B cell (primary cell): ENCODE results near the gene FRMD6. TPM values are rescaled to one million over a fixed set of nuclear protein-coding genes. Genes with fewer than 3 reads are reported as not detected.

Experiments
- ATAC-seq: fragments of 200-7000 bp; cut with Tn5 transposase; one replicate; pipeline ENCODE4 v1.10.0; 2021; ENCODE audit warnings: low read depth, mild to moderate bottlenecking, moderate number of reproducible peaks, moderate library complexity
- CTCF ChIA-PET: fragments of 350-600 bp; sonication (Branson Sonifier 250); formaldehyde crosslinking; loops from one replicate; lab custom pipeline; 2021; ENCODE audit warnings: antibody characterized with exemption, inconsistent platforms; lab: Charles Lee
- POLR2A ChIA-PET: fragments of 350-600 bp; sonication (Branson Sonifier 250); formaldehyde crosslinking; loops from one replicate; lab custom pipeline; 2021; ENCODE audit warnings: antibody characterized with exemption; lab: Charles Lee
- DNase-seq: peaks from one replicate; pipeline ENCODE4 v3.0.0; 2013
- H2AFZ ChIP-seq: 2 replicates; pipeline ENCODE4 v1.6.1; 2012; ENCODE audit warnings: mild to moderate bottlenecking, low read depth, low read length; ENCODE audit not compliant: insufficient read depth, poor library complexity, severe bottlenecking
- H3K27ac ChIP-seq, 2 donors: 1 replicate in 1 of 2; 2 replicates in 1 of 2; pipeline ENCODE4 v1.5.1; 2012 to 2013; ENCODE audit warnings: low read length in 2 of 2, mild to moderate bottlenecking in 2 of 2, moderate library complexity in 1 of 2
- H3K27me3 ChIP-seq, 4 experiments: fragments of 200-600 bp in 1 of 4; sonication (generic) in 1 of 4; replicated peaks in 1 of 4; 1 replicate in 2 of 4; 2 replicates in 2 of 4; pipeline versions ENCODE4 v1.6.1 to v1.7.0; 2013 to 2016; ENCODE audit warnings: low read length in 3 of 4, mild to moderate bottlenecking in 2 of 4, mixed read lengths in 1 of 4, moderate library complexity in 1 of 4; ENCODE audit not compliant: insufficient read depth in 4 of 4, control insufficient read depth in 3 of 4; ENCODE audit errors: control extremely low read depth in 1 of 4
- H3K36me3 ChIP-seq, 2 experiments: replicated peaks in 1 of 2; 1 replicate in 1 of 2; 2 replicates in 1 of 2; pipeline versions ENCODE4 v1.6.1 to v1.7.1; 2013; ENCODE audit warnings: low read length in 1 of 2; ENCODE audit not compliant: insufficient read depth in 2 of 2, control insufficient read depth in 1 of 2; ENCODE audit errors: control extremely low read depth in 1 of 2, extremely low read depth in 1 of 2
- H3K4me1 ChIP-seq, 2 donors: fragments of 200-600 bp in 1 of 2; sonication (generic) in 1 of 2; 1 replicate in 1 of 2; 2 replicates in 1 of 2; pipeline versions ENCODE4 v1.5.1 to v1.6.1; 2013 to 2017; ENCODE audit warnings: low read length in 2 of 2; ENCODE audit not compliant: control insufficient read depth in 2 of 2, insufficient read depth in 2 of 2
- H3K4me2 ChIP-seq: replicated peaks from 2 replicates; pipeline ENCODE3; 2012; ENCODE audit warnings: mild to moderate bottlenecking, low read depth, low read length; ENCODE audit not compliant: poor library complexity, severe bottlenecking
- H3K4me3 ChIP-seq, 5 experiments: fragments of 200-600 bp in 1 of 5; sonication (generic) in 1 of 5; 1 replicate in 3 of 5; 2 replicates in 2 of 5; pipeline versions ENCODE4 v1.5.1 to v1.7.0; 2011 to 2016; ENCODE audit warnings: low read length in 4 of 5, mild to moderate bottlenecking in 4 of 5, low read depth in 2 of 5, control low read depth in 1 of 5, moderate library complexity in 1 of 5; ENCODE audit not compliant: insufficient read depth in 1 of 5; ENCODE audit errors: control extremely low read depth in 1 of 5, extremely low read depth in 1 of 5
- H3K79me2 ChIP-seq: fragments of 200-600 bp; sonication (generic); one replicate; pipeline ENCODE4 v1.6.0; 2016; ENCODE audit warnings: low read length; ENCODE audit not compliant: control insufficient read depth, insufficient read depth
- H3K9ac ChIP-seq: fragments of 200-600 bp; sonication (generic); 2 replicates; pipeline ENCODE4 v1.6.1; 2017; ENCODE audit warnings: mild to moderate bottlenecking, low read length, moderate library complexity
- H3K9me3 ChIP-seq, 3 donors: one replicate each; pipeline versions ENCODE4 v1.6.1 to v1.7.1; 2013; ENCODE audit warnings: low read length in 2 of 3; ENCODE audit not compliant: control insufficient read depth in 2 of 3, insufficient read depth in 1 of 3; ENCODE audit errors: control extremely low read depth in 1 of 3
- H4K20me1 ChIP-seq: 2 replicates; pipeline ENCODE4 v1.6.0; 2012; ENCODE audit warnings: mild to moderate bottlenecking, low read length; ENCODE audit not compliant: insufficient read depth, control insufficient read depth, poor library complexity, severe bottlenecking
- H3K27ac Mint-ChIP-seq: one replicate; pipeline ENCODE4 v1.8.0; 2021; ENCODE audit warnings: mixed read lengths
- H3K27me3 Mint-ChIP-seq: one replicate; pipeline ENCODE4 v1.8.0; 2021; ENCODE audit warnings: mixed read lengths
- H3K4me1 Mint-ChIP-seq: one replicate; pipeline ENCODE4 v1.8.0; 2021; ENCODE audit warnings: mixed read lengths
- H3K4me3 Mint-ChIP-seq: one replicate; pipeline ENCODE4 v1.8.0; 2021; ENCODE audit warnings: mixed read lengths
- H3K9me3 Mint-ChIP-seq: one replicate; pipeline ENCODE4 v1.8.0; 2022; ENCODE audit warnings: mixed read lengths; ENCODE audit not compliant: insufficient read depth
- EZH2 ChIP-seq: IDR thresholded peaks from 2 replicates; pipeline ENCODE4 v1.6.1; 2012; ENCODE audit warnings: borderline replicate concordance, low read depth, mild to moderate bottlenecking, moderate library complexity, low read length; ENCODE audit not compliant: insufficient read depth, poor library complexity, severe bottlenecking
- WGBS: methylation state at CpG from one replicate; pipeline ENCODE4 v1.1.5; 2013; ENCODE audit warnings: missing lambda C conversion rate; ENCODE audit not compliant: insufficient coverage; 5-methylcytosine and 5-hydroxymethylcytosine counted together
- intact Hi-C: fragments of 100-400 bp; cut with micrococcal nuclease; formaldehyde crosslinking; loops from one replicate; pipeline ENCODE4 v1.10.0; 2022
- polyA plus RNA-seq: library from polyadenylated mRNA; depleted of rRNA; stranded (reverse); fragments of >200 nt; gene quantifications from 2 replicates; pipeline ENCODE4 v1.2.3, GENCODE V29; 2012
- total RNA-seq, 2 donors: library from RNA; stranded (reverse); fragments of 120-200 nt in 1 of 2; gene quantifications; 1 replicate in 1 of 2; 2 replicates in 1 of 2; pipeline versions ENCODE4 v1.2.3 to v1.2.4, GENCODE V29; 2013 to 2022
- TF ChIP-seq, protein P1 (sequence below): fragments of 200-600 bp; IDR thresholded peaks from one replicate; pipeline ENCODE4 v1.8.0; 2022; ENCODE audit warnings: antibody characterized with exemption, mild to moderate bottlenecking

The FRMD6 gene
- total and polyA plus RNA-seq, 2 donors (not counting 1 experiment from before 2014, with no cell fraction given), result 0.03 to 0.30 TPM

GRCh38 chr14:51650716-51651387, 858 bp upstream of the FRMD6 start:
- Mint-ChIP-seq H3K27me3 (peaks cover 40% of the 10 kb centered on the region), H3K9me3 (no peaks in the 10 kb centered on the region), H3K4me1 (peaks cover 12% of the 10 kb centered on the region), H3K27ac (peak overlapping the region; percentile 56), H3K4me3 (peak overlapping the region; percentile 85)
- ChIA-PET POLR2A (interaction anchor here (0.6 kb wide), 1 partner anchor 16 kb away, joined by 4 read pairs; no protein-coding TSS in a partner anchor), CTCF (interaction anchor here (1.4 kb wide), 1 partner anchor 12 kb away, joined by 3 read pairs; no protein-coding TSS in a partner anchor)
- TF ChIP-seq EZH2, result no peak
- TF ChIP-seq, protein P1, sequence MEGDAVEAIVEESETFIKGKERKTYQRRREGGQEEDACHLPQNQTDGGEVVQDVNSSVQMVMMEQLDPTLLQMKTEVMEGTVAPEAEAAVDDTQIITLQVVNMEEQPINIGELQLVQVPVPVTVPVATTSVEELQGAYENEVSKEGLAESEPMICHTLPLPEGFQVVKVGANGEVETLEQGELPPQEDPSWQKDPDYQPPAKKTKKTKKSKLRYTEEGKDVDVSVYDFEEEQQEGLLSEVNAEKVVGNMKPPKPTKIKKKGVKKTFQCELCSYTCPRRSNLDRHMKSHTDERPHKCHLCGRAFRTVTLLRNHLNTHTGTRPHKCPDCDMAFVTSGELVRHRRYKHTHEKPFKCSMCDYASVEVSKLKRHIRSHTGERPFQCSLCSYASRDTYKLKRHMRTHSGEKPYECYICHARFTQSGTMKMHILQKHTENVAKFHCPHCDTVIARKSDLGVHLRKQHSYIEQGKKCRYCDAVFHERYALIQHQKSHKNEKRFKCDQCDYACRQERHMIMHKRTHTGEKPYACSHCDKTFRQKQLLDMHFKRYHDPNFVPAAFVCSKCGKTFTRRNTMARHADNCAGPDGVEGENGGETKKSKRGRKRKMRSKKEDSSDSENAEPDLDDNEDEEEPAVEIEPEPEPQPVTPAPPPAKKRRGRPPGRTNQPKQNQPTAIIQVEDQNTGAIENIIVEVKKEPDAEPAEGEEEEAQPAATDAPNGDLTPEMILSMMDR, result no peak
- intact Hi-C loops, result loop anchor here (2.0 to 10.0 kb wide), 3 partner anchors 196 to 556 kb away; partner anchors contain the start of genes RTRAF and TRIM9
- H3K4me1 ChIP-seq, result peaks cover 19 to 25% of the 10 kb centered on the region in 2 donors
- peak overlapping the region; percentile 95 for H2AFZ ChIP-seq
- H3K27ac ChIP-seq, result no peak overlapping the region
- no peaks in the 10 kb centered on the region for H3K79me2 ChIP-seq
- H3K36me3 ChIP-seq, result no peaks in the 10 kb centered on the region
- no peaks in the 10 kb centered on the region for H3K9me3 ChIP-seq
- peaks cover 0 to 33% (median 31%) of the 10 kb centered on the region in 4 experiments for H3K27me3 ChIP-seq
- no peak for DNase-seq
- no peaks in the 10 kb centered on the region for H4K20me1 ChIP-seq
- H3K4me3 ChIP-seq, result peak overlapping the region in 4 of 5 experiments; percentile 62 to 75 (median 66)
- 12% methylated on average over 28 of the region's 30 CpGs for WGBS
- H3K9ac ChIP-seq, result peak overlapping the region; percentile 72
- H3K4me2 ChIP-seq, result peak overlapping the region; percentile 95
- ATAC-seq, result no peak
